Muscle layer of duodenum (tissue), 2 donors: ENCODE measurements around the gene GRIK5.
"Not testable (repeated sequence)": the region's sequence is repeated elsewhere in the genome, so short reads cannot be mapped to it uniquely, and the experiment has no call there.

ENCODE experiments used
- H3K27ac ChIP-seq: one replicate; pipeline ENCODE4 v1.7.0; 2013; ENCODE audit warnings: mild to moderate bottlenecking, low read length
- H3K27me3 ChIP-seq: one replicate; pipeline ENCODE4 v1.7.0; 2013; ENCODE audit warnings: low read depth, mild to moderate bottlenecking, control low read depth, low read length
- H3K36me3 ChIP-seq, 2 donors: one replicate each; pipeline ENCODE4 v1.7.0; 2013; ENCODE audit warnings: low read length in 2 of 2, control low read depth in 1 of 2, mild to moderate bottlenecking in 1 of 2; ENCODE audit not compliant: insufficient read depth in 2 of 2, control insufficient read depth in 1 of 2
- H3K4me1 ChIP-seq, 2 donors: one replicate each; pipeline ENCODE4 v1.7.0; 2013; ENCODE audit warnings: low read length in 2 of 2, mild to moderate bottlenecking in 2 of 2, control low read depth in 1 of 2, moderate library complexity in 1 of 2; ENCODE audit not compliant: insufficient read depth in 2 of 2, control insufficient read depth in 1 of 2
- H3K4me3 ChIP-seq, 2 donors: one replicate each; pipeline ENCODE4 v1.7.0; 2013; ENCODE audit warnings: low read length in 2 of 2, low read depth in 1 of 2, mild to moderate bottlenecking in 1 of 2
- H3K9me3 ChIP-seq, 2 donors: one replicate each; pipeline ENCODE4 v1.7.0; 2013; ENCODE audit warnings: low read length in 2 of 2, control low read depth in 1 of 2, mild to moderate bottlenecking in 1 of 2; ENCODE audit not compliant: control insufficient read depth in 1 of 2
- donor health status: healthy.

The GRIK5 gene

GRCh38 chr19:41991925-41992569 is 78.0 kb downstream of the GRIK5 start:
- H3K27me3 ChIP-seq = peaks cover 25% of the 10 kb centered on the region
- H3K9me3 ChIP-seq, H3K4me3 ChIP-seq, H3K36me3 ChIP-seq, H3K27ac ChIP-seq: not testable (repeated sequence)
- peaks cover 0 to 15% of the 10 kb centered on the region in 2 donors for H3K4me1 ChIP-seq

GRCh38 chr19:41991025-41991424 is 79.0 kb downstream of the GRIK5 start:
- no peaks in the 10 kb centered on the region for H3K36me3 ChIP-seq
- no peak overlapping the region for H3K27ac ChIP-seq
- no peaks in the 10 kb centered on the region for H3K9me3 ChIP-seq
- H3K27me3 ChIP-seq = peaks cover 16% of the 10 kb centered on the region
- H3K4me1 ChIP-seq = peaks cover 0 to 11% of the 10 kb centered on the region in 2 donors
- no peak overlapping the region for H3K4me3 ChIP-seq

GRCh38 chr19:41990615-41991014 is 79.4 kb downstream of the GRIK5 start:
- Histone ChIP-seq H3K9me3 (no peaks in the 10 kb centered on the region), H3K4me1 (peaks cover 0 to 11% of the 10 kb centered on the region in 2 donors), H3K27ac (no peak overlapping the region), H3K27me3 (peaks cover 14% of the 10 kb centered on the region), H3K4me3 (no peak overlapping the region), H3K36me3 (no peaks in the 10 kb centered on the region)

- no peak overlapping the region for H3K27ac ChIP-seq
- no peaks in the 10 kb centered on the region for H3K9me3 ChIP-seq
- no peak overlapping the region for H3K4me3 ChIP-seq
- peaks cover 10% of the 10 kb centered on the region for H3K27me3 ChIP-seq
- peaks cover 0 to 11% of the 10 kb centered on the region in 2 donors for H3K4me1 ChIP-seq
- no peaks in the 10 kb centered on the region for H3K36me3 ChIP-seq
Observed at GRCh38 chr19:41990028-41990427, 80.0 kb downstream of the GRIK5 start.

- no peaks in the 10 kb centered on the region for H3K9me3 ChIP-seq
- peaks cover 6% of the 10 kb centered on the region for H3K27me3 ChIP-seq
- H3K4me3 ChIP-seq = no peak overlapping the region
- H3K4me1 ChIP-seq = peaks cover 0 to 5% of the 10 kb centered on the region in 2 donors
- H3K27ac ChIP-seq = no peak overlapping the region
- H3K36me3 ChIP-seq = no peaks in the 10 kb centered on the region
Observed at GRCh38 chr19:41988947-41989346, 81.1 kb downstream of the GRIK5 start.

GRCh38 chr19:41987141-41987860 is 82.7 kb downstream of the GRIK5 start:
- H3K4me3 ChIP-seq = no peak overlapping the region
- H3K27me3 ChIP-seq = no peaks in the 10 kb centered on the region
- no peak overlapping the region for H3K27ac ChIP-seq
- no peaks in the 10 kb centered on the region for H3K36me3 ChIP-seq
- H3K9me3 ChIP-seq = no peaks in the 10 kb centered on the region
- no peaks in the 10 kb centered on the region for H3K4me1 ChIP-seq

GRCh38 chr19:41984961-41985360 is 85.0 kb downstream of the GRIK5 start:
- H3K9me3 ChIP-seq = no peaks in the 10 kb centered on the region
- no peaks in the 10 kb centered on the region for H3K27me3 ChIP-seq
- H3K36me3 ChIP-seq = no peaks in the 10 kb centered on the region
- no peaks in the 10 kb centered on the region for H3K4me1 ChIP-seq
- no peak overlapping the region for H3K27ac ChIP-seq
- H3K4me3 ChIP-seq = no peak overlapping the region

- Histone ChIP-seq H3K4me1 (no peaks in the 10 kb centered on the region), H3K4me3 (no peak overlapping the region), H3K27me3 (no peaks in the 10 kb centered on the region), H3K36me3 (no peaks in the 10 kb centered on the region), H3K9me3 (no peaks in the 10 kb centered on the region), H3K27ac (no peak overlapping the region)
Observed at GRCh38 chr19:41981724-41982123, 88.3 kb downstream of the GRIK5 start.

GRCh38 chr19:41978470-41978869 is 91.5 kb downstream of the GRIK5 start:
- no peaks in the 10 kb centered on the region for H3K4me1 ChIP-seq
- no peak overlapping the region for H3K4me3 ChIP-seq
- no peaks in the 10 kb centered on the region for H3K27me3 ChIP-seq
- H3K36me3 ChIP-seq = no peaks in the 10 kb centered on the region
- no peaks in the 10 kb centered on the region for H3K9me3 ChIP-seq
- no peak overlapping the region for H3K27ac ChIP-seq

GRCh38 chr19:41977916-41978315 is 92.1 kb downstream of the GRIK5 start:
- no peaks in the 10 kb centered on the region for H3K4me1 ChIP-seq
- no peaks in the 10 kb centered on the region for H3K27me3 ChIP-seq
- no peak overlapping the region for H3K27ac ChIP-seq
- H3K9me3 ChIP-seq = no peaks in the 10 kb centered on the region
- H3K4me3 ChIP-seq = no peak overlapping the region
- H3K36me3 ChIP-seq = no peaks in the 10 kb centered on the region

GRCh38 chr19:41974652-41975051 is 95.4 kb downstream of the GRIK5 start:
- Histone ChIP-seq H3K27me3 (no peaks in the 10 kb centered on the region), H3K27ac (no peak overlapping the region), H3K9me3 (no peaks in the 10 kb centered on the region), H3K4me3 (no peak overlapping the region), H3K4me1 (no peaks in the 10 kb centered on the region), H3K36me3 (no peaks in the 10 kb centered on the region)

GRCh38 chr19:41971363-41971762 is 98.6 kb downstream of the GRIK5 start:
- H3K27me3 ChIP-seq = no peaks in the 10 kb centered on the region
- H3K4me3 ChIP-seq = no peak overlapping the region
- no peak overlapping the region for H3K27ac ChIP-seq
- H3K9me3 ChIP-seq = no peaks in the 10 kb centered on the region
- no peaks in the 10 kb centered on the region for H3K4me1 ChIP-seq
- no peaks in the 10 kb centered on the region for H3K36me3 ChIP-seq
